Fibroblast of mammary gland (primary cell): Measurements from ENCODE around the gene KIF2A.

ENCODE experiments used
- DNase-seq: peaks from one replicate; pipeline ENCODE4 v3.0.0-alpha.2; 2010; ENCODE audit warnings: low read depth
- H3K4me3 ChIP-seq: 2 replicates; pipeline ENCODE4 v1.5.1; 2011; ENCODE audit warnings: low read depth, mild to moderate bottlenecking, low read length, moderate library complexity; ENCODE audit not compliant: control insufficient read depth
- TF ChIP-seq, protein P1 (sequence below): conservative IDR thresholded peaks from 2 replicates; pipeline ENCODE4 v1.5.1; 2011; ENCODE audit warnings: low read depth, low read length, inconsistent platforms; ENCODE audit not compliant: control insufficient read depth, insufficient read depth

Gene KIF2A

DNA sequence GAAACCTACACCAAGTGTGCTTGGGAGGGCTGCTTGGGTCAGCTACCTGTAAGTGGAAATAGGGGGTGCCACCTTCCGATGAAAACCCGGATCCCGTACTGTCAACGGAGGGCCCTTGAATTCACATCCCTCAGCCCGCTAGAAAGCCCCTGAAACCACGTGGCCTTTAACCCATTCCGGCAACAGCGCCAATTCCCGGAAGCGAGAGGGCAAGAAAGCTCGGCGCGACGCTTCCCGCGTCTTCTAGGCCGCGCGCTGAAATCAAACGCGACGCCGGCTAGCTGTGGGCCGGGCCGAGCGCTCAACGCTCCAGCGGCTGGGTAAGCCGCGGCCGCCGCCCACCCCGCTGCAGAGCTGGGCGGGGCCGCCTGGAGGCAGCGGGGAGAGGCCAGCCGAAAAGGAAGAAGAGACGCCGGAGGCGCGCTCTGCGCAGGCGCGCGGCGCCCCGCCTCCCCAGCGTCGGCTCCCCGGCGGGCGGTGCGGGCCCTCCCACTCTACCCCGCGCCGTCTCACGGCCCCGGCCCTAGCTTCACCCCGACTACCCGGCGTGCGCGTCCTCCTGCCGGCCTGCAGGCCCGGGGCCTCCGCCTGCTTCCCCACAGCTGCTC lies at the start of gene KIF2A:
TSS of gene KIF2A (plus strand) at position 492 of the 608 bp plus-strand sequence. CDS start 267 bp downstream, outside the sequence.
- TF ChIP-seq, protein P1, sequence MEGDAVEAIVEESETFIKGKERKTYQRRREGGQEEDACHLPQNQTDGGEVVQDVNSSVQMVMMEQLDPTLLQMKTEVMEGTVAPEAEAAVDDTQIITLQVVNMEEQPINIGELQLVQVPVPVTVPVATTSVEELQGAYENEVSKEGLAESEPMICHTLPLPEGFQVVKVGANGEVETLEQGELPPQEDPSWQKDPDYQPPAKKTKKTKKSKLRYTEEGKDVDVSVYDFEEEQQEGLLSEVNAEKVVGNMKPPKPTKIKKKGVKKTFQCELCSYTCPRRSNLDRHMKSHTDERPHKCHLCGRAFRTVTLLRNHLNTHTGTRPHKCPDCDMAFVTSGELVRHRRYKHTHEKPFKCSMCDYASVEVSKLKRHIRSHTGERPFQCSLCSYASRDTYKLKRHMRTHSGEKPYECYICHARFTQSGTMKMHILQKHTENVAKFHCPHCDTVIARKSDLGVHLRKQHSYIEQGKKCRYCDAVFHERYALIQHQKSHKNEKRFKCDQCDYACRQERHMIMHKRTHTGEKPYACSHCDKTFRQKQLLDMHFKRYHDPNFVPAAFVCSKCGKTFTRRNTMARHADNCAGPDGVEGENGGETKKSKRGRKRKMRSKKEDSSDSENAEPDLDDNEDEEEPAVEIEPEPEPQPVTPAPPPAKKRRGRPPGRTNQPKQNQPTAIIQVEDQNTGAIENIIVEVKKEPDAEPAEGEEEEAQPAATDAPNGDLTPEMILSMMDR, result no peak
- peak within 1 kb of the TSS; percentile 89 for H3K4me3 ChIP-seq
- DNase-seq, result peak; percentile 87

- DNase-seq, result no peak
- H3K4me3 ChIP-seq, result no peak overlapping the region
- TF ChIP-seq, protein P1, result no peak
Measured at GRCh38 chr5:62257020-62257367, 49.0 kb upstream of the KIF2A start.

DNA sequence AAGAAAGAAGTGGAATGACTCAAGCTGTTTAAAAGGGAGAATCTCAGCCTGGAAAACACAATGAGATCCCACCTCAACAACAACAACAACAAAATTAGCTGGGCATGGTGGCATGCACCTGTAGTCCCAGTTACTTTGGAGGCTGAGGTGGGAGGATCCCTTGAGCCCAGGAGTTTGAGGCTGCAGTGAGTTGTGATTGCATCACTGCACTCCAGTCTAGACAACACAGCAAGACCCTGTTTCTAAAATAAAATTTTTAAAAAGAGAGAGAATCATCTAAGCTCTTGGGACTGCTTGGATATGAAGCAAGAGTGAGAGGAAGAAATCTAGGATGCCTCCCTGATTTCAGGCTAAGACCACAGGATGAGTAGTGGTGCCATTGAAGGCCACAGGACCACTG lies 47.4 kb upstream of the KIF2A start:
- no peak for DNase-seq
- no peak overlapping the region for H3K4me3 ChIP-seq
- TF ChIP-seq, protein P1, result no peak

- peak; percentile 17 for DNase-seq
Measured at GRCh38 chr5:62259699-62260250, 46.2 kb upstream of the KIF2A start.

GRCh38 chr5:62260513-62260912 lies 45.5 kb upstream of the KIF2A start:
- TF ChIP-seq, protein P1, result no peak
- no peak for DNase-seq

More at GRCh38 chr5:62259699-62260250, 46.2 kb upstream of the KIF2A start:
- no peak overlapping the region for H3K4me3 ChIP-seq
- TF ChIP-seq, protein P1, result no peak

DNA sequence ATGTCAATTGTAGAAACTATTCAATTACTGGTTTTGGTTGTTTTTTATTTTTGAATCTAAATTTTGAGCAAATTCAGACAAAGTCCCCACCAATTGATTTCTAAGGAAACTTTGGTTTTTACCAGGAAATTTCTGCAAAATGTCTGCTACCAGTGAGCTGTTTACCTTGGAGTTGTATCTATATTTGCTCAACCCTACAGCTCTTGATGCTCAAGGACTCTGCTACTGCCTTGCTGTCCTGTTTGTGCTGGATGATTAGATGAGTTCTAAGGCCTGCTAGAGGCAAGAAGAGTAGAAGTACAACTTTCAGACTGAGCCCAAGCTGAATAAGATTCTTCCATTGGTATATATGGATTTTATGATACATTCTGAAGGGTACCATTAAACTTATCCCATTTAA lies 42.6 kb upstream of the KIF2A start:
- H3K4me3 ChIP-seq, result no peak overlapping the region
- TF ChIP-seq, protein P1, result no peak
- DNase-seq, result no peak

More at GRCh38 chr5:62260513-62260912, 45.5 kb upstream of the KIF2A start:
- H3K4me3 ChIP-seq, result no peak overlapping the region
